ENCODE measurements around the gene AMIGO2.

AMIGO2 gene

GRCh38 chr12:47033789-47034555 is 45.8 kb downstream of the AMIGO2 start:
- no peak for DNase-seq (ENCODE audit: low read depth)

- no peak for DNase-seq (ENCODE audit: low read depth)
Measured at GRCh38 chr12:47033081-47033480, 46.7 kb downstream of the AMIGO2 start.

- peak; percentile 47 for DNase-seq (ENCODE audit: low read depth)
Measured at GRCh38 chr12:47032644-47033043, 47.1 kb downstream of the AMIGO2 start.

GRCh38 chr12:47029903-47030302 is 49.9 kb downstream of the AMIGO2 start:
- no peak for DNase-seq (ENCODE audit: low read depth)

GRCh38 chr12:47028981-47029708 is 50.6 kb downstream of the AMIGO2 start:
- no peak for DNase-seq (ENCODE audit: low read depth)

- no peak for DNase-seq (ENCODE audit: low read depth)
Measured at GRCh38 chr12:47028186-47028585, 51.6 kb downstream of the AMIGO2 start.
